Astrocyte of the cerebellum (primary cell): ENCODE data around the gene PBX2.
"Not testable (repeated sequence)": the region's sequence is repeated elsewhere in the genome, so short reads cannot be mapped to it uniquely, and the experiment has no call there.

Experiments used
- DNase-seq: peaks from one replicate; pipeline ENCODE4 v3.0.0-alpha.2; 2011; ENCODE audit warnings: low read depth
- H3K4me3 ChIP-seq: 2 replicates; pipeline ENCODE4 v1.5.1; 2011; ENCODE audit warnings: mild to moderate bottlenecking, low read depth, low read length, moderate library complexity
- in situ Hi-C: cut with HindIII; loops from 2 replicates; pipeline ENCODE4 v1.10.0; 2017; ENCODE audit warnings: low sequenced_read_pairs
- TF ChIP-seq, protein P1 (sequence below): IDR thresholded peaks from 2 replicates; pipeline ENCODE4 v1.5.1; 2012; ENCODE audit warnings: low read length, low read depth, moderate library complexity, mild to moderate bottlenecking; ENCODE audit errors: missing control alignments

PBX2 gene

DNA sequence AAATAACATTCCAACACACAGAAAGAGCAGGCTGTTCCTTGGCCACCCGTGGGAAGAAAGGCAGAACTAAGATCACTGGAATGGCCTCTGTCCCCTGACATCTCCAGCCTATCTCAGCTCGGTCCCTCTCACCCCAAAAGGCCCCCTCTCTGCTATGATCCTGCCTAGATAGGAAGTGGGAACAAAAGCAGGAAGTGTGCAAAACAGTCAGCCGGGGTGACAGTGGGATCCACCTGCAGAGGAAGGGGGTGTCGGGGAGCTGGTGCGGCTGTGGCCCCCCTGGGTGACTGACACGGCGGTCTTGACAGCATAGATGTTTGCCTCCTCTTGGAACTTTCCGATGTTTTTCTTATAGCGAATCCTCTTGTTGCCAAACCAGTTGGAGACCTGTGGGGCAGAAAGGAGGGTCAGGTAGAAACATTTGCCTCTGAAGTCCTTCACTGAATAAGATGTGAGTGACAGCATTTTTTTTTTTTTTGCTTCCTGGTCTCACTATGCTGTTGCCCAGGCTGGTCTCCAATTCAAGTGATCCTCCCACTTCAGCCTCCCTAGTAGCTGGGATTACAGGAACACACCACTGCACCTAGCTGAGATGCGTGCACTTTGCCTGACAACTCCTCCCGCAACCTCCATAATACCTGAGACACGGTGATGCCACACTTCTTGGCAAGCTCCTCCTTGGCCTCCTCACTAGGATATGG lies 2.8 kb downstream of the PBX2 start:
- TF ChIP-seq, protein P1, sequence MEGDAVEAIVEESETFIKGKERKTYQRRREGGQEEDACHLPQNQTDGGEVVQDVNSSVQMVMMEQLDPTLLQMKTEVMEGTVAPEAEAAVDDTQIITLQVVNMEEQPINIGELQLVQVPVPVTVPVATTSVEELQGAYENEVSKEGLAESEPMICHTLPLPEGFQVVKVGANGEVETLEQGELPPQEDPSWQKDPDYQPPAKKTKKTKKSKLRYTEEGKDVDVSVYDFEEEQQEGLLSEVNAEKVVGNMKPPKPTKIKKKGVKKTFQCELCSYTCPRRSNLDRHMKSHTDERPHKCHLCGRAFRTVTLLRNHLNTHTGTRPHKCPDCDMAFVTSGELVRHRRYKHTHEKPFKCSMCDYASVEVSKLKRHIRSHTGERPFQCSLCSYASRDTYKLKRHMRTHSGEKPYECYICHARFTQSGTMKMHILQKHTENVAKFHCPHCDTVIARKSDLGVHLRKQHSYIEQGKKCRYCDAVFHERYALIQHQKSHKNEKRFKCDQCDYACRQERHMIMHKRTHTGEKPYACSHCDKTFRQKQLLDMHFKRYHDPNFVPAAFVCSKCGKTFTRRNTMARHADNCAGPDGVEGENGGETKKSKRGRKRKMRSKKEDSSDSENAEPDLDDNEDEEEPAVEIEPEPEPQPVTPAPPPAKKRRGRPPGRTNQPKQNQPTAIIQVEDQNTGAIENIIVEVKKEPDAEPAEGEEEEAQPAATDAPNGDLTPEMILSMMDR: no peak
- no peak for DNase-seq
- in situ Hi-C loops: loop anchor here (10.0 kb wide), 1 partner anchor 62 kb away; the partner anchor contains the start of gene ATF6B
- H3K4me3 ChIP-seq: no peak overlapping the region

DNA sequence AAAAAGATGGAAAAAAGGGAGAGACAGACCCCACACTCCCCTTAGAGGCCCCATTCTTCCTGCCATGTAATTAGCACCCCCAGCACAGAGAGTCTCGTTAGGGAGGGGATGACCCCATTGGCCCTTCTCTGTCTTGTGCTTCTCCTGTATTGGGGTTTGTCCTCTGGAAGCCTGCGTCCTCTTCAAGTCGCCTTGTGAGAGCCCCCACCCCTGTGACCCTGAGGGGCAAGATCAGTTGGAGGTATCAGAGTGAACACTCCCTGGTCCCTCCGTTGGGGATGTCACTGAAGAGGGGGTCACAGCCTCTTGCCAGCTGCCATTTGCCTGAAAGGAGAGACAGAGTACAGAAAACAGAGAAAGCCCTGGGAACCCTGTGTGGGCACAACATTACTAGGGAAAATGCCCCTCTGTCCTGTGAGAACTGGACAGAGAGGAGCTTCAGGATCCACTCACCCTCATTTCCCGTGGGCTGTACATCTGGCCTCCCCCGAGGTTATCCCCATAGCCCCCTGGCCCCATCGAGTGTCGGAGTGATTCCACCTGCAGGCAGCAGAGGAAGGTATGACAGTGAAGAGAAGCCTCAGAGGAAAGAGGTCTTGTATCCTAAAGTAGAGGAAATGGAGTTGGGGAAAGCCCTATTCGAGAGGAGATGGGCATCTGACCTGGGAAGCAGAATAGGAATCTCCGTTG lies 3.7 kb downstream of the PBX2 start:
- in situ Hi-C loops: loop anchor here (10.0 kb wide), 1 partner anchor 61 kb away; the partner anchor contains the start of gene ATF6B
- not testable (repeated sequence) for H3K4me3 ChIP-seq, DNase-seq

DNA sequence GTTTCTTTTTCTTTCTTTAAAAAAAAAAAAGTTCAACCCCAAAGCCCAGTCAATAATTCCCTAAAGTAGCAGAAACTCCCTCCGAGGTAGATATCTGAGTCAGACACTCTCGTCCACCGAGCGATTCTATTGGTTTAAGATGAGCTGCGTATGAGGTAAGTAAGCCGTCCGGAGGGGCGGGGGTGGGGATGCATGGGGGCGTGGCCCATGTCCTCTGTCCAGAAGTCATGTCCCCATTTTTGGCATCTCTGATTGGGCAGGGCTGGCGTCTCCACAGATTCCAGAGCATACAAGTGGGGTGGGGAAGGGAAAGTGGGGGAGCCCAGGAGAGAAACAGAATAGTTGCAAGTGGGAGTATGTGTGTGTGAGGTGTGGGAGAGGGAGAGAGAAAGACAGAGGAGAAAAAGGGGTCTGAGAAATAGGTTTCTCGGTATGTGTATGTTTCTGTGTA lies 4.3 kb downstream of the PBX2 start:
- in situ Hi-C loops: loop anchor here (10.0 kb wide), 1 partner anchor 61 kb away; the partner anchor contains the start of gene ATF6B
- not testable (repeated sequence) for H3K4me3 ChIP-seq
- peak; percentile 31 for DNase-seq

DNA sequence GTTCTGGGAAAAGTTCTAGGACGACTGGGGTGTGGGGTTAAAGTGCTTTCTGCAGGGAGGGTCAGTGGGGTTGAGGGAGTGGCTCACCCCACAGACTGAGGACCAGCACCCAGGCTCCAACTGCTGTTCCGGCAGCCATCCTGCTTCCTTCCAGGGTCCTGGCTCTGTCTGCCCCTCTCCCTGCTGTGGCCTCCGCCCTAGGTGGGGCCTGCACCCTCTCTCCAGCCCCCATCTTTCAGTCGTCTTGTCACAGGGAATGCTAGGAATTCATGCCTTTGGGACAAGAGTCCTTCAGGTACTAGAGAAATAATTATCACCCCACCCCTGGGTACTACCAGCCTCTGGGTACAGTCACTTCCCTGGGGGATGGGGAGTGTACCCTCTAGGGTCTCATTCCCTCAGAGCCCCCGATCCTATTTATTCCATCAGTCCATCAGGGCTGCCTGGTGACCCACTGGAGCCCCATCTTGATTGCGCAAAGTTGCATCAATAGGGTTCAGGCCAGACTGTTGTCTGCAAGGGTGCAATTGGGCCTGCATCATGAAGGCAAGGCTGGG lies 5.8 kb downstream of the PBX2 start, which contains the start of gene AGER:
Gene AGER, minus strand, starts transcription at position 170 of the 557 bp plus-strand sequence. Its CDS starts 31 bp downstream, at position 139.
- no peak within 1 kb of the TSS for H3K4me3 ChIP-seq
- DNase-seq: no peak
- in situ Hi-C loops: loop anchor here (10.0 kb wide), 1 partner anchor 59 kb away; the partner anchor contains the start of gene ATF6B
- TF ChIP-seq, protein P1: no peak

DNA sequence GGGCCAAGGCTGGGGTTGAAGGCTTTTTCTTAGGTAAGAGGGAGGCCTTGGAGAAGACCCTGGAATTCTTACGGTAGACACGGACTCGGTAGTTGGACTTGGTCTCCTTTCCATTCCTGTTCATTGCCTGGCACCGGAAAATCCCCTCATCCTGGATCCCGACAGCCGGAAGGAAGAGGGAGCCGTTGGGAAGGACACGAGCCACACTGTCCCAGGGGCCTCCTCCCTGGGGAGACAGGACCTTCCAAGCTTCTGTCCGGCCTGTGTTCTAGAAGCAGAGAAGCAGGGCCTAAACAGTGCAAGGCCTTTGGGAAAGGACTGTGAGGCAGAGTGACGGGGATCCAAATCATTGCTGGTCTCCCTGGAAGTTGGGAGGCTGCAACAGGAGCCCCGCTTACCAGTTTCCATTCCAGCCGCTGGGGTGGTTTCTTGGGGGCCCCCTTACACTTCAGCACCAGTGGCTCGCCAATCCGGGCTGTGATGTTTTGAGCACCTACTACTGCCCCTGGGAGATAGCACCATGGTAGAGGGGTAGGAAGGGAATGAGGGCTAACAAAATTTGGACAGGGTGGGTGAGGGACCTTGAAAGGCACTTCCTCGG lies 6.4 kb downstream of the PBX2 start:
- in situ Hi-C loops: loop anchor here (10.0 kb wide), 1 partner anchor 59 kb away; the partner anchor contains the start of gene ATF6B
- H3K4me3 ChIP-seq: no peak overlapping the region
- DNase-seq: no peak
- TF ChIP-seq, protein P1: no peak

DNA sequence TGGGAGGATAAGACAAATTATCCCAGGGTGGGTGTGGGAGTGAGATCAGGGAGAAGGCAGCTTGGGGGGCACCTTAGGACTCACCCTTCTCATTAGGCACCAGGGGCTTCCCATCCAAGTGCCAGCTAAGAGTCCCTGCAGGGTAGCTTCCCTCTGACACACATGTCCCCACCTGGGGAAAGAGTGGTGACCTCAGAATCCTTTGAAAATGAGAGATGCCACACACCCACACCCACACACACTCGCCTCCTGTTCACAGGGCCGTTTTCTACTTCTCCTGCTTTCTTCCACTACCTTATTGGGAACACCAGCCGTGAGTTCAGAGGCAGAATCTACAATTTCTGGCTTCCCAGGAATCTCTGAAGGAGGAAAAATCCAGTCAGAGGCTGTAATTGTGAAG lies 7.0 kb downstream of the PBX2 start:
- in situ Hi-C loops: loop anchor here (10.0 kb wide), 1 partner anchor 58 kb away; the partner anchor contains the start of gene ATF6B
- TF ChIP-seq, protein P1: no peak
- DNase-seq: no peak

DNA sequence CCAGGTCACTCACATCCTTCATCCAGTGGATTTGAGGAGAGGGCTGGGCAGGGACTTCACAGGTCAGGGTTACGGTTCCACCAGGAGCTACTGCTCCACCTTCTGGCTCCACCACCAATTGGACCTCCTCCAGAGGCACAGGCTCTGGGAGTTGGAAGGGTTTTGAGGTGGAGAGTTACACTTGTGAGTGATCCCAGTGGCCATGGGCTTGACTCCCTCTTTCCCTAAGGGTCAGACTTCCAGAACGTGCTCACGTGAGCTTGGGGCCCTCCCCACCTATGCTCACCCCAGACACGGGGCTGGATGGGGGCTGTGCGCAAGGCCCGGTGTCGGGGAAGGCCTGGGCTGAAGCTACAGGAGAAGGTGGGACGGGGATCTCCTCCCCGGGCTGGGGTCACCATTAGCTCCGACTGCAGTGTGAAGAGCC lies 7.4 kb downstream of the PBX2 start:
- no peak overlapping the region for H3K4me3 ChIP-seq
- in situ Hi-C loops: loop anchor here (10.0 kb wide), 1 partner anchor 58 kb away; the partner anchor contains the start of gene ATF6B
- DNase-seq: no peak
- TF ChIP-seq, protein P1: no peak

More for the DNA sequence above, 7.0 kb downstream of the PBX2 start:
- no peak overlapping the region for H3K4me3 ChIP-seq
